SK-N-SH (cell line): ENCODE measurements around the gene TUBB6. TPM values are rescaled to one million over a fixed set of nuclear protein-coding genes. Genes with fewer than 3 reads are reported as not detected.

ENCODE experiments used
- CTCF ChIA-PET: fragments of 300-600, 350-600 bp; formaldehyde crosslinking; extraction: SDS; loops from one replicate; lab custom pipeline; 2021; lab: Yijun Ruan, JAX
- POLR2A ChIA-PET: fragments of 350-600 bp; sonication (Branson Sonifier 250); formaldehyde crosslinking; extraction: SDS; loops from one replicate; lab custom pipeline; 2020; ENCODE audit warnings: antibody characterized with exemption, inconsistent platforms; lab: Yijun Ruan, JAX
- DNase-seq: peaks from one replicate; pipeline ENCODE4 v3.0.0; 2012
- H2AFZ ChIP-seq: fragments of 200-600 bp; sonication (generic); 2 replicates; pipeline ENCODE4 v1.8.1; 2016; ENCODE audit warnings: antibody characterized with exemption, mild to moderate bottlenecking, low read depth
- H3F3A ChIP-seq: fragments of 200-600 bp; sonication (generic); replicated peaks from 2 replicates; pipeline ENCODE3; 2016; ENCODE audit warnings: antibody characterized with exemption, mild to moderate bottlenecking; ENCODE audit not compliant: insufficient read depth
- H3K27ac ChIP-seq, 2 experiments: fragments of 200-500 bp in 1 of 2; fragments of 200-600 bp in 1 of 2; sonication (Bioruptor generic) in 1 of 2; sonication (generic), shearing (Covaris generic) in 1 of 2; 2 replicates each; pipeline versions ENCODE4 v1.5.1 to v1.6.1; 2014 to 2016; ENCODE audit warnings: low read depth in 2 of 2, inconsistent platforms in 1 of 2, low read length in 1 of 2, mild to moderate bottlenecking in 1 of 2, mixed read lengths in 1 of 2
- H3K27me3 ChIP-seq: fragments of 200-600 bp; sonication (generic), shearing (Covaris generic); 2 replicates; pipeline ENCODE4 v1.6.1; 2016; ENCODE audit warnings: mixed run types; ENCODE audit not compliant: insufficient read depth
- H3K36me3 ChIP-seq, 2 experiments: fragments of 200-500 bp in 1 of 2; fragments of 200-600 bp in 1 of 2; sonication (Bioruptor generic) in 1 of 2; sonication (generic) in 1 of 2; replicated peaks in 1 of 2; 2 replicates each; pipeline versions ENCODE3 to v1.5.1; 2014 to 2016; ENCODE audit warnings: low read length in 1 of 2, mild to moderate bottlenecking in 1 of 2; ENCODE audit not compliant: insufficient read depth in 2 of 2, control insufficient read depth in 1 of 2
- H3K4me1 ChIP-seq, 2 experiments: fragments of 200-500 bp in 1 of 2; fragments of 200-600 bp in 1 of 2; sonication (Bioruptor generic) in 1 of 2; sonication (generic), shearing (Covaris generic) in 1 of 2; 2 replicates each; pipeline versions ENCODE4 v1.5.1 to v1.6.1; 2014 to 2016; ENCODE audit warnings: low read depth in 1 of 2, low read length in 1 of 2, mixed run types in 1 of 2; ENCODE audit not compliant: insufficient read depth in 2 of 2, control insufficient read depth in 1 of 2
- H3K4me2 ChIP-seq: fragments of 200-600 bp; sonication (generic), shearing (Covaris generic); 2 replicates; pipeline ENCODE4 v1.6.1; 2017; ENCODE audit warnings: mixed run types
- H3K4me3 ChIP-seq, 2 experiments: fragments of 200-500 bp in 1 of 2; fragments of 200-600 bp in 1 of 2; sonication (Bioruptor generic) in 1 of 2; sonication (generic), shearing (Covaris generic) in 1 of 2; 2 replicates each; pipeline versions ENCODE4 v1.5.1 to v1.8.1; 2014 to 2016; ENCODE audit warnings: low read depth in 2 of 2, inconsistent platforms in 1 of 2, low read length in 1 of 2, mild to moderate bottlenecking in 1 of 2, mixed read lengths in 1 of 2, moderate library complexity in 1 of 2
- H3K79me2 ChIP-seq: fragments of 200-600 bp; sonication (generic); 2 replicates; pipeline ENCODE4 v1.8.1; 2017; ENCODE audit warnings: mild to moderate bottlenecking; ENCODE audit not compliant: insufficient read depth
- H3K9ac ChIP-seq: fragments of 200-600 bp; sonication (generic); 2 replicates; pipeline ENCODE4 v1.6.1; 2017; ENCODE audit warnings: mixed run types
- H3K9me2 ChIP-seq: fragments of 200-600 bp; sonication (generic); 2 replicates; pipeline ENCODE4 v1.6.1; 2017; ENCODE audit warnings: mixed run types
- H3K9me3 ChIP-seq: fragments of 200-600 bp; sonication (generic); 2 replicates; pipeline ENCODE4 v1.6.1; 2017; ENCODE audit warnings: mixed run types, mild to moderate bottlenecking, moderate library complexity
- H4K20me1 ChIP-seq: fragments of 200-600 bp; sonication (generic); 2 replicates; pipeline ENCODE4 v1.6.1; 2017; ENCODE audit warnings: mild to moderate bottlenecking, mixed run types; ENCODE audit not compliant: insufficient read depth
- CHD2 ChIP-seq: fragments of 150-350 bp; IDR thresholded peaks from 2 replicates; pipeline ENCODE4 v1.6.1; 2018; ENCODE audit warnings: low read length; ENCODE audit not compliant: partially characterized antibody
- EP300 ChIP-seq, 2 experiments: IDR thresholded peaks; 2 replicates each; pipeline versions ENCODE4 v1.4.0 to v1.6.1; 2012; ENCODE audit warnings: borderline replicate concordance in 1 of 2, low read depth in 1 of 2, low read length in 1 of 2
- EZH2phosphoT487 ChIP-seq: fragments of 200-600 bp; sonication (generic); IDR thresholded peaks from 2 replicates; pipeline ENCODE4 v1.6.1; 2017; ENCODE audit warnings: low read depth, mixed run types, mild to moderate bottlenecking, antibody characterized with exemption, moderate library complexity, borderline replicate concordance
- FOXM1 ChIP-seq: IDR thresholded peaks from 2 replicates; pipeline ENCODE4 v1.4.0; 2012; ENCODE audit warnings: low read depth, mild to moderate bottlenecking
- GABPA ChIP-seq: IDR thresholded peaks from 2 replicates; pipeline ENCODE4 v1.4.0; 2012; ENCODE audit warnings: low read depth, mild to moderate bottlenecking
- GATA2 ChIP-seq: sonication (generic); formaldehyde crosslinking; IDR thresholded peaks from 2 replicates; pipeline ENCODE4 v1.5.0; 2020; ENCODE audit warnings: mild to moderate bottlenecking, missing genetic modification reagents
- MEF2A ChIP-seq: IDR thresholded peaks from 2 replicates; pipeline ENCODE4 v1.4.0; 2012; ENCODE audit warnings: low read depth, borderline replicate concordance
- MXI1 ChIP-seq: IDR thresholded peaks from 2 replicates; pipeline ENCODE4 v1.6.1; 2012; ENCODE audit warnings: mild to moderate bottlenecking, low read depth, low read length, improper control_type of control experiment
- NFIC ChIP-seq: IDR thresholded peaks from 2 replicates; pipeline ENCODE4 v1.4.0; 2012; ENCODE audit warnings: borderline replicate concordance
- NRF1 ChIP-seq: IDR thresholded peaks from 2 replicates; pipeline ENCODE4 v1.6.1; 2012; ENCODE audit warnings: low read depth, mild to moderate bottlenecking, low read length
- POLR2AphosphoS5 ChIP-seq: IDR thresholded peaks from 2 replicates; pipeline ENCODE4 v1.6.1; 2012; ENCODE audit warnings: low read depth, low read length
- RAD21 ChIP-seq: IDR thresholded peaks from 2 replicates; pipeline ENCODE4 v1.6.1; 2012; ENCODE audit warnings: mild to moderate bottlenecking, low read length
- RCOR1 ChIP-seq: fragments of 150-350 bp; IDR thresholded peaks from 2 replicates; pipeline ENCODE4 v1.6.1; 2017; ENCODE audit warnings: antibody characterized with exemption, low read length
- RFX5 ChIP-seq: IDR thresholded peaks from 2 replicates; pipeline ENCODE4 v1.6.1; 2012; ENCODE audit warnings: mild to moderate bottlenecking, improper control_type of control experiment, low read length
- SIN3A ChIP-seq: IDR thresholded peaks from 2 replicates; pipeline ENCODE4 v1.6.1; 2012; ENCODE audit warnings: low read depth, mild to moderate bottlenecking, low read length, moderate library complexity, borderline replicate concordance
- TCF12 ChIP-seq: IDR thresholded peaks from 2 replicates; pipeline ENCODE4 v1.4.0; 2012
- TEAD4 ChIP-seq: IDR thresholded peaks from 2 replicates; pipeline ENCODE4 v1.4.0; 2012; ENCODE audit warnings: mild to moderate bottlenecking, borderline replicate concordance; ENCODE audit not compliant: insufficient read depth
- USF1 ChIP-seq: IDR thresholded peaks from 2 replicates; pipeline ENCODE4 v1.4.0; 2012; ENCODE audit warnings: low read depth, borderline replicate concordance
- USF2 ChIP-seq: fragments of 150-350 bp; IDR thresholded peaks from 2 replicates; pipeline ENCODE4 v1.6.1; 2017; ENCODE audit warnings: antibody characterized with exemption, low read length, low read depth, borderline replicate concordance
- YY1 ChIP-seq: IDR thresholded peaks from 2 replicates; pipeline ENCODE4 v1.4.0; 2012; ENCODE audit warnings: low read depth, mild to moderate bottlenecking
- WGBS: methylation state at CpG from one replicate; pipeline ENCODE4 v1.1.6; 2017; ENCODE audit warnings: low lambda C conversion rate; 5-methylcytosine and 5-hydroxymethylcytosine counted together
- polyA plus RNA-seq, 3 experiments: library from polyadenylated mRNA; depleted of rRNA; stranded (reverse); fragments of >200 nt; gene quantifications; 2 replicates each; pipeline ENCODE4 v1.2.3, GENCODE V29; 2012

The TUBB6 gene
- polyA plus RNA-seq, 1 of the 3 experiments (the other 2 are of a cell fraction): 387 TPM

- H3K36me3 ChIP-seq: no peaks in the 10 kb centered on the region
- H3K27ac ChIP-seq: no peak overlapping the region
- no peaks in the 10 kb centered on the region for H3K27me3 ChIP-seq
- CTCF ChIA-PET: interaction anchor here (1.2 to 1.3 kb wide), 2 partner anchors 13 to 26 kb away, joined by 3 to 5 read pairs; no protein-coding TSS in a partner anchor
- no peak overlapping the region for H3K9ac ChIP-seq
- DNase-seq: no peak
- TF ChIP-seq RAD21: no peak
- no peak for TF ChIP-seq EP300 (IDR thresholded peaks at IDR 0.05; ENCODE audit: borderline replicate concordance in 1 of 2, low read depth in 1 of 2, low read length in 1 of 2)
- TF ChIP-seq NFIC: no peak
- no peak for TF ChIP-seq CHD2
- no peak for TF ChIP-seq GATA2 (CRISPR knock-in tag)
- no peak for TF ChIP-seq TCF12
- no peak for TF ChIP-seq MEF2A
- TF ChIP-seq EZH2phosphoT487: no peak
- TF ChIP-seq GABPA: no peak
- TF ChIP-seq POLR2AphosphoS5: no peak
- no peak for TF ChIP-seq NRF1
- no peak for TF ChIP-seq RCOR1
- TF ChIP-seq SIN3A: no peak
- no peak for TF ChIP-seq USF2
- TF ChIP-seq FOXM1: no peak
- TF ChIP-seq MXI1: no peak
- no peak for TF ChIP-seq USF1
- TF ChIP-seq YY1: no peak
- TF ChIP-seq TEAD4: no peak
- TF ChIP-seq RFX5: no peak
- H3K4me3 ChIP-seq: no peak overlapping the region
- POLR2A ChIA-PET: no interaction called here
- H3F3A ChIP-seq: no peaks in the 10 kb centered on the region
- peaks cover 3% of the 10 kb centered on the region; the same call in 1 of the 2 replicates for H3K79me2 ChIP-seq
- no peaks in the 10 kb centered on the region for H3K9me3 ChIP-seq
- H2AFZ ChIP-seq: no peak overlapping the region
- H4K20me1 ChIP-seq: no peaks in the 10 kb centered on the region
- 73% methylated on average over 11 of the region's 13 CpGs for WGBS
- H3K9me2 ChIP-seq: no peaks in the 10 kb centered on the region
- H3K4me1 ChIP-seq: no peaks in the 10 kb centered on the region
- H3K4me2 ChIP-seq: no peak overlapping the region
Observed at GRCh38 chr18:12301263-12302005, 6.6 kb upstream of the TUBB6 start.
